LNCaP clone FGC (cell line): ENCODE measurements around the gene SLC24A4.

Experiments used
- DNase-seq: peaks from one replicate; pipeline ENCODE4 v3.0.0-alpha.2; 2011; ENCODE audit warnings: low read depth
- H3K4me3 ChIP-seq: 2 replicates; pipeline ENCODE4 v1.5.1; 2011; ENCODE audit warnings: mild to moderate bottlenecking, low read depth, low read length, control low read depth
- TF ChIP-seq, protein P1 (sequence below): IDR thresholded peaks from 2 replicates; pipeline ENCODE4 v1.5.1; 2012; ENCODE audit warnings: mild to moderate bottlenecking; ENCODE audit not compliant: control insufficient read depth, insufficient read depth; ENCODE audit errors: extremely low read depth

SLC24A4 gene

DNA sequence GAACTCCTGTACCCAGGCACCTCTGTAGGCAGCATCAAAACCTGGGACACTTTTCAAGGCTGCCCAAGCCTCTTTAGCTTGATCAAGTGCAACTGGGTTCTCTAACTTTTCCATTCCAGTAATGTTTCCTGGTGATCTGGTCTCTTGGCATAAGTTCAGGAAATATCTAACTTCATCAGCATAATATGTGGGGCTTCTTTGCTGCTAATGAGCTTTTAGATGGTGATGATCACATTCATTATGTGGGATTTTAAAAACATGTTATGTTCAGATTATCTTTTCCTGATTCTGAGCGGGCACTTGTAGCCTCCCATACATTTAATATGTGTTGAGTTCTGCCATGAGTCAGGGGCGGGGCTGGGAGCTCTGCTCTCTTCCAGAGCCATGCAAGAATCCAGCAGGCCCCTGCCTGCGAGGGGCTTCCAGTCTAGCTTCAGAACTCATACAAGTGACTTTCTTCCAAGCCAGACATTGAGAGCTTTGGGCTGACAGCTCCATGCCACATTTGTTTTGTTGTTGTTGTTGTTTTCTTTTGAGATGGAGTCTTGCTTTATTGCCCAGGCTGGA is 151.1 kb downstream of the SLC24A4 start:
- TF ChIP-seq, protein P1, sequence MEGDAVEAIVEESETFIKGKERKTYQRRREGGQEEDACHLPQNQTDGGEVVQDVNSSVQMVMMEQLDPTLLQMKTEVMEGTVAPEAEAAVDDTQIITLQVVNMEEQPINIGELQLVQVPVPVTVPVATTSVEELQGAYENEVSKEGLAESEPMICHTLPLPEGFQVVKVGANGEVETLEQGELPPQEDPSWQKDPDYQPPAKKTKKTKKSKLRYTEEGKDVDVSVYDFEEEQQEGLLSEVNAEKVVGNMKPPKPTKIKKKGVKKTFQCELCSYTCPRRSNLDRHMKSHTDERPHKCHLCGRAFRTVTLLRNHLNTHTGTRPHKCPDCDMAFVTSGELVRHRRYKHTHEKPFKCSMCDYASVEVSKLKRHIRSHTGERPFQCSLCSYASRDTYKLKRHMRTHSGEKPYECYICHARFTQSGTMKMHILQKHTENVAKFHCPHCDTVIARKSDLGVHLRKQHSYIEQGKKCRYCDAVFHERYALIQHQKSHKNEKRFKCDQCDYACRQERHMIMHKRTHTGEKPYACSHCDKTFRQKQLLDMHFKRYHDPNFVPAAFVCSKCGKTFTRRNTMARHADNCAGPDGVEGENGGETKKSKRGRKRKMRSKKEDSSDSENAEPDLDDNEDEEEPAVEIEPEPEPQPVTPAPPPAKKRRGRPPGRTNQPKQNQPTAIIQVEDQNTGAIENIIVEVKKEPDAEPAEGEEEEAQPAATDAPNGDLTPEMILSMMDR = no peak
- no peak overlapping the region for H3K4me3 ChIP-seq
- no peak for DNase-seq

GRCh38 chr14:92475037-92475436 is 152.1 kb downstream of the SLC24A4 start:
- DNase-seq = no peak
- no peak overlapping the region for H3K4me3 ChIP-seq
- TF ChIP-seq, protein P1 = no peak

- H3K4me3 ChIP-seq = no peak overlapping the region
- DNase-seq = no peak
- TF ChIP-seq, protein P1 = no peak
These were observed 152.7 kb downstream of the SLC24A4 start for GRCh38 chr14:92475451-92476187.

GRCh38 chr14:92480856-92481255 is 157.9 kb downstream of the SLC24A4 start:
- TF ChIP-seq, protein P1 = no peak
- no peak for DNase-seq
- H3K4me3 ChIP-seq = no peak overlapping the region

- DNase-seq = no peak
- TF ChIP-seq, protein P1 = no peak
- no peak overlapping the region for H3K4me3 ChIP-seq
These were observed 158.4 kb downstream of the SLC24A4 start for GRCh38 chr14:92481386-92481785.

DNA sequence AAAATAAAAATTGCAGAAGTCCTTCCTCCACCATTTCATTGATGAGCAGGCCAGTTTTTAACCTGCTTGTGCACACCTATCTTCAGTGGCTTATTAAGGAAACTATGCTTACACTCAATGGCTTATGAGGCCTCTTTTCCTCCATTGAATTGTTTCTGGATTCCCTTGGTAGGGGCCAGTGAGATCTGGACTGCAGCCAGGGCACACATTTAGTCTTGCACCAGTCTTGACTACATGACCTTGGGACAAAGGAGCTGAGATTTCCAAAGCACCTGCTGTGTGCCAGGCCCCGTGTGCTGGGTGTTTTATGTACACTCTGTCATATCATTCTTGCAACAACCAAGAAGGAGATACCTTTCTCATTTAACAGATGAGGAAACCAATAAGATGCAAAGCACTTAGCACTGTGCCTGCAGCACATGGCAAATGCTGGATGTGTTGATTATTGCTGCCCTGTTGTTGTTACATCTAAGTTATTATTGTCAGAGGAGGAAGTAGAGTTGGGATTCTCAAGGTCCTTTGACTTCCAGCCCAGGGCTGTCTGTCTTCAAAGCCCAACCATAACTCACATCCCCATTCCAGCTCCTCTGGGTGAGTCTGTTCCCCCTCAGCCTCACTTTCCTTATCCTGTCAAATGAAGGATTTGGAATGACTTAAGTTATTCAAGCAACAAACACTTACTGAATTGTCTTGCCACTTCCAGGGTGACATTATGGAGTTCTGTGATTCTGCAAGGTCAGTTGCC is 159.0 kb downstream of the SLC24A4 start:
- no peak for DNase-seq
- TF ChIP-seq, protein P1 = no peak

More for the DNA sequence above, 159.0 kb downstream of the SLC24A4 start:
- no peak overlapping the region for H3K4me3 ChIP-seq
